NCI-H524 (cell line): ENCODE data around the gene GMEB1.
"Not testable (repeated sequence)": the region's sequence is repeated elsewhere in the genome, so short reads cannot be mapped to it uniquely, and the experiment has no call there.

ENCODE experiments used
- DNase-seq, 2 experiments: peaks; one replicate each; lab custom pipeline; 2025; lab: John Stamatoyannopoulos, UW

Gene GMEB1

DNA sequence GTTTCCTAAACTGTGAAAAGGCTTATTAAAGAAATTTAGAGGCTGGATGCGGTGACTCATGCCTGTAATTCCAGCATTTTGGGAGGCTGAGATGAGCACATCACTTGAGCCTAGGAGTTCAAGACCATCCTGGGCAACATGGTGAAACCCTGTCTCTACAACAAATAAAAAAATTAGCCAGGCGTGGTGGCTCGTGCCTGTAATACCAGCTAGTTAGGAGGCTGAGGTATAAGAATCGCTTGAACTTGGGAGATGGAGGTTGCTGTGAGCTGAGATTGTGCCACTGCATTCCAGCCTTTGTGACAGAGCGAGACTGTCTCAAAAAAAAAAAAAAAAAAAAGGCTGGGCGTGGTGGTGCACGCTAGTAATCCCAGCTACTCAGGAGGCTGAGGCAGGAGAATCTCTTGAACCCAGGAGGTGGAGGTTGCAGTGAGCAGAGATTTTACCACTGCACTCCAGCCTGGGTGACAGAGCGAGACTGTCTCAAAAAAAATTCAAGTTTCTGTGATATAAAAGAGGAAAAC, 82.2 kb downstream of the GMEB1 start:
- not testable (repeated sequence) for DNase-seq

DNA sequence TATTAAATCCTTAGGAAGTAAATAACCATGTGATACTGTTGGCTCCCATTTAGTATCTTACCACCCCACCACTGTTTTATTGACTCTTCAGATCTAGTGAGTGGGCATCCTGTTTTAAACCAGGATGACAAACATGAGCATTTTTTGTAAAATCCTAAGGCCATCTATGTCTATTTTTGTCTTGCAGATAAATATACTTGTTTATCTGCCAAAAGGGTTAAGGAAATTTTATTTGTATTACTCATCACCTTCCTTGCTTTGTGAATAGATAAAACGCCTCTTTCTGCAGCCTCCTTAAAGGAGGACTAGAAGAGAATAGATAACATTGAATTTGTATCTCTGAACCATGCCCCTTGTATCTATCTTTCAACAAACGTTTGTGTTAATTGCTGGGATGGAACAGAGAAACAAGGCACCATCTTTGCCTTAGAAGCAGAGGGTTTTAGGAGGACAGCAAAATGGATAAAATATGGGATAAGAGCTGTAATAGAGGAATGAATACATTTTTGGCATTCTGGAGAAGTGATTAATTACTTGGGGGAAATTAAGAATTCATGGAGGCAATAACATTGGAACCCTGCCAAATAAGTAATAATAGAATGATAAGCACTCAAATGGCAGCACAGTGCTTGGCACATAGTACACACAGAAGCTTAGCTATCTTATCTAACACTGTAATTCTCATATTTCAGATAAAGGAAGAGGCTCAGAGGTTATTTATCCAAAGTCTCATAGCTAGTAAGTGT, 82.9 kb downstream of the GMEB1 start:
- no peak for DNase-seq

DNA sequence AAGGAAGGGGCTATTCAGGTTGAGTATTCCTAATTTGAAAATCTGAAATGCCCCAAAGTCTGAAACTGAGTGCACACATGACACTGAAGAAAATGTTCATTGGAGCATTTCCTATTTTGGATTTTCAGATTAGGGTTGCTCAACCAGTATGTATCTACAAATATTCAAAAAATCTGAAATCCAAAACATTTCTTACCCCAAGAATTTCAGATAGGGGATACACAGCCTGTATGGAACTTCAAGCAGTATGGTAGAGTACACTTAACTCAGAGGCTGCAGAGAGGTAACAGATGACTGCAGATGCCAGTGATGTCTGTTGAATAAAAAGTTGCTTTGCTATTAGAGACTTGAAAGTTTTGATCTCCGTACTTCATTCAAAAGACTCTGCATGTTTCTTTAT, 87.1 kb downstream of the GMEB1 start:
- DNase-seq, result no peak

DNA sequence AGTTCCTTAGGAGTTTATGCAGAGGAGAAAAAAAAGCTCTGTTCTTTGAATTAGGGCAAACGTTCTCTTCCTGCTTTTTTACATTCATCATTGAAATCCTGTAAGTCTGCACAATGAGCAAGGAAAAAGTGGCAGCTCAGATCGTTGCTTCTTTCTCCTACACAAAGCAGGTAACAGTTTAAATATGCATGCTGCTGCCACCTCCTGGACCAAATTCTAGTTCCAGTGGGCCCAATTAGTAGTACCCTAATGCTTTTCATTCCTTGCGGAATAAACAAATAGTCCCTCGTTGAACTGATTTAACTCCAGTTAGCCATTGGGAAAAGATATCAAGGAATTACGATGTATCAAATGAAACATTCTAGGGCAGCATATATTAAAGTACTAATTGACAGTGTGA, 88.3 kb downstream of the GMEB1 start:
- DNase-seq, result peak in 1 of 2 experiments; percentile 13

DNA sequence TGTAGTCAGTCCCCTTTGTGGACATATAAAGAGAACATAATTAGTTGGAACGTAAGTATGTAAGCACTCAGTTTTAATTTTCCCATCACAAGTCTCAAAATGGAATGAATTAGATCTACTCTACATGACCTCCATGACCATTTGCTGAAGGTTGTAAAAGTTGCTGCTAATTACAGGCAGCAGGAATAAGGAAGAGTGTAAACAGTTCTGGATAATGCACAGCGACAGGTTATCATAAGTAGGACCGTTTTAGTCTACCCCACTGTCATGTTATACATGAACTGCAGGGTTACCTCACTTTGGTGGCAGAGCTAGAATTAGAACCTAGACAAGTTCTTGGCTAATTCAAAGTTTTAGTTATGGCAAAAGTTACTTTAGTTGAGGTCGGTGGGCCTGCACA, 89.8 kb downstream of the GMEB1 start:
- no peak for DNase-seq

- DNase-seq, result no peak
Measured at GRCh38 chr1:28759257-28759656, 90.7 kb downstream of the GMEB1 start.

DNA sequence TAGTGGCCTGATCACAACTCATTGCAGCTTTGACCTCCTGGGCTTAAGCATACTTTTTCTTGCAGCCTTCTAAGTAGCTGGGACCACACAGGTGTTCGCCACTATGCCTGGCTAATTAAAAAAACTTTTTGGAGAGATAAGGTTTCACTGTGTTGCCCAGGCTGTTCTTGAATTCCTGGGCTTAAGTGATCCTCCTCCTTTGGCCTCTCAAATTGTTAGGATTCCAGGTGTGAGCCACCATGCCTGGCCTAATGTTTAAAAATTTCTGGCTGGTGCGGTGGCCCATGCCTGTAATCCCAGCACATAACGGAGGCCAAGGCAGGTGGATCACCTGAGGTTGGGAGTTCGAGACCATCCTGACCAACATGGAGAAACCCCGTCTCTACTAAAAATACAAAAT, 92.6 kb downstream of the GMEB1 start:
- no peak for DNase-seq

DNA sequence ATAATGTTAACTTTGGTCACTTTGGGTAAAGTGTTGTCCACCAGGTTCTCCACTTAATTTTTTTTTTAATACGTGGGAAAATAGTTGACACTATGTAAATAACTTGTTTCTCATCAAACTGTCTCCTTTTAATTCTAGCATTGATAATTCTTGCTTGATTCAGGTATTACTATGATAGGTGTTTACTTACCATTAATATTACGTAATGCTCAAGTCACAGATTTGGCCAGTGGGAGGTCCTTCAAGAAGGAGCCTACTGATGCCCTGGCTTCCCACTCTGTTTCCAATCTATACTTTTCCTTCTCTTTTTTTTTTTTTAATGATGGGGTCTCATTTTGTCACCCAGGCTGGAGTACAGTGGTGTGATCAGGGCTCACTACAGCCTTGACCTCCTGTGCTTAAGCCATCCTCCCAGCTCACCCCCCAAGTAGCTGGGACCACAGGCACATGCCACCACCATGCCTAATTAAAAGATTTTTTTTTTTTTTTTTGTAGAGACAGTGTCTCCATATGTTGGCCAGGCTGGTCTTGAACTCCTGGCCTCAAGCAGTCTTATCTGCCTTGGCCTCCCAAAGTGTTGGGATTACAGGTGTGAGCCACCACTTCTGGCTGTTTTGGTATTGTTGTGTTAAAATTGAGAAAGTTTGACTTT, 98.1 kb downstream of the GMEB1 start:
- DNase-seq, result no peak
